ENCODE measurements around the gene APOA5.
A peak's percentile ranks its signal among the peaks of the same experiment; 100 is the strongest.
"Not testable (repeated sequence)": the region's sequence is repeated elsewhere in the genome, so short reads cannot be mapped to it uniquely, and the experiment has no call there.

Gene APOA5

GRCh38 chr11:116771935-116772334 lies 19.7 kb downstream of the APOA5 start:
- DNase-seq: no peak

- no peak for DNase-seq
Observed at GRCh38 chr11:116762132-116762531, 29.5 kb downstream of the APOA5 start.

GRCh38 chr11:116756044-116756443 lies 35.6 kb downstream of the APOA5 start:
- DNase-seq: not testable (repeated sequence)

- DNase-seq: no peak
Observed at GRCh38 chr11:116750070-116750718, 41.5 kb downstream of the APOA5 start.

- peak; percentile 49 for DNase-seq
Observed at GRCh38 chr11:116742104-116742503, 49.6 kb downstream of the APOA5 start.

GRCh38 chr11:116740741-116741140 lies 50.9 kb downstream of the APOA5 start:
- DNase-seq: no peak

Measured in NCI-H226 (cell line).